Bronchial epithelial cell (primary cell): ENCODE data around the gene PNPLA7. TPM values are rescaled to one million over a fixed set of nuclear protein-coding genes. Genes with fewer than 3 reads are reported as not detected.
"Not testable (repeated sequence)": the region's sequence is repeated elsewhere in the genome, so short reads cannot be mapped to it uniquely, and the experiment has no call there.

Source experiments
- DNase-seq: peaks from one replicate; pipeline ENCODE4 v3.0.0-alpha.2; 2010; ENCODE audit warnings: low read depth
- FAIRE-seq: peaks from 2 replicates; lab custom pipeline; 2011; peaks lifted over from hg19 to GRCh38; lab: Jason Lieb, UNC
- H3K27me3 ChIP-seq: 2 replicates; pipeline ENCODE4 v1.5.1; 2011; ENCODE audit warnings: low read length; ENCODE audit not compliant: control insufficient read depth, insufficient read depth
- H3K36me3 ChIP-seq: 2 replicates; pipeline ENCODE4 v1.5.1; 2011; ENCODE audit warnings: low read length; ENCODE audit not compliant: control insufficient read depth, insufficient read depth
- H3K4me3 ChIP-seq: 2 replicates; pipeline ENCODE4 v1.5.1; 2011; ENCODE audit warnings: mild to moderate bottlenecking, low read depth, low read length, control low read depth
- total RNA-seq: library from RNA; depleted of rRNA; stranded (reverse); fragments of >200 nt; gene quantifications from 2 replicates; pipeline ENCODE4 v1.2.1, GENCODE V29; 2014
- TF ChIP-seq, protein P1 (sequence below): IDR thresholded peaks from 2 replicates; pipeline ENCODE4 v1.5.1; 2011; ENCODE audit warnings: mild to moderate bottlenecking, moderate library complexity, low read length, control low read depth, inconsistent platforms; ENCODE audit not compliant: insufficient read depth, severe bottlenecking

The PNPLA7 gene
- total RNA-seq, 1 donor from 2014 or later: 0.26 TPM

DNA sequence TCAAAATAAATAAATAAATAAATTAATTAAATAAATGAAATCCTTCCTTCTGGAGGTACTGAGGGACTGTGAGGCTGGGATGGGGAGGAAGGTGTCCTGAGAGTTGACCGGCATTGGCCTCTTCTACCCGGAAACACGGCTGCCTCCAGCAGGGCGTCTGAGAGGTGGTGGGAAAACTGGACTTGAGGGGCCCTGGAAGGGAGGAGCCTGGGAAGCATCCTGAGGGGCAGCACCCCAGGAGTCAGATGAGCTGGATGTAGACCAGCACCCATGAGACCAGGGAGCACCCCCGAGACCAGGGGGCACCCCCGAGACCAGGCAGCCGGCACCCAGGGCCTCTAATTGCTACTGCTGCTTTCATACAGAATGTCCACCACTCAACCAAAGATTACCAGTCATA is 82.3 kb downstream of the PNPLA7 start:
- TF ChIP-seq, protein P1, sequence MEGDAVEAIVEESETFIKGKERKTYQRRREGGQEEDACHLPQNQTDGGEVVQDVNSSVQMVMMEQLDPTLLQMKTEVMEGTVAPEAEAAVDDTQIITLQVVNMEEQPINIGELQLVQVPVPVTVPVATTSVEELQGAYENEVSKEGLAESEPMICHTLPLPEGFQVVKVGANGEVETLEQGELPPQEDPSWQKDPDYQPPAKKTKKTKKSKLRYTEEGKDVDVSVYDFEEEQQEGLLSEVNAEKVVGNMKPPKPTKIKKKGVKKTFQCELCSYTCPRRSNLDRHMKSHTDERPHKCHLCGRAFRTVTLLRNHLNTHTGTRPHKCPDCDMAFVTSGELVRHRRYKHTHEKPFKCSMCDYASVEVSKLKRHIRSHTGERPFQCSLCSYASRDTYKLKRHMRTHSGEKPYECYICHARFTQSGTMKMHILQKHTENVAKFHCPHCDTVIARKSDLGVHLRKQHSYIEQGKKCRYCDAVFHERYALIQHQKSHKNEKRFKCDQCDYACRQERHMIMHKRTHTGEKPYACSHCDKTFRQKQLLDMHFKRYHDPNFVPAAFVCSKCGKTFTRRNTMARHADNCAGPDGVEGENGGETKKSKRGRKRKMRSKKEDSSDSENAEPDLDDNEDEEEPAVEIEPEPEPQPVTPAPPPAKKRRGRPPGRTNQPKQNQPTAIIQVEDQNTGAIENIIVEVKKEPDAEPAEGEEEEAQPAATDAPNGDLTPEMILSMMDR: no peak
- DNase-seq (no peak), FAIRE-seq (no peak)
- Histone ChIP-seq H3K36me3 (no peaks in the 10 kb centered on the region), H3K27me3 (no peaks in the 10 kb centered on the region), H3K4me3 (no peak overlapping the region)

DNA sequence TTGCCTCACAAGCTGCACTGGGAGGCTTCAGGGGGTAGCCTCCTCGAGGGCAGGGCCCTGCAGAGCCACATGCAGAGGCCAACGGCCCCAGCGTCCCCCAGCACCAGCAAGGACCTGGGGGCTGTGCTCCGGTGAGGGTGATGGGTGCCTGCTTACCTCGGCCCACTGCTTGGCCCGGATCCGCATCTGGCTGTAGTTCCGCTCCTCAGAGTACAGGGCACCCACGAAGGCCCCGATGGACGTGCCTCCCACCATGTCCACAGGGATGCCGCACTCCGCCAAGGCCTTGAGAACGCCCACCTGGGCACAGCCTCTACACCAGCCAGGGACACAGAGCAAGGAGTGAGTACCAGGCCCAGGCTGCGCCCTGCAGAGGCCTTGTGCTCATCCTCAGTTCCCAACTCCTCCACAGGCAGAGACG is 83.0 kb downstream of the PNPLA7 start:
- FAIRE-seq (no peak), DNase-seq (no peak)
- Histone ChIP-seq H3K36me3 (no peaks in the 10 kb centered on the region), H3K4me3 (no peak overlapping the region), H3K27me3 (no peaks in the 10 kb centered on the region)
- TF ChIP-seq, protein P1: no peak

DNA sequence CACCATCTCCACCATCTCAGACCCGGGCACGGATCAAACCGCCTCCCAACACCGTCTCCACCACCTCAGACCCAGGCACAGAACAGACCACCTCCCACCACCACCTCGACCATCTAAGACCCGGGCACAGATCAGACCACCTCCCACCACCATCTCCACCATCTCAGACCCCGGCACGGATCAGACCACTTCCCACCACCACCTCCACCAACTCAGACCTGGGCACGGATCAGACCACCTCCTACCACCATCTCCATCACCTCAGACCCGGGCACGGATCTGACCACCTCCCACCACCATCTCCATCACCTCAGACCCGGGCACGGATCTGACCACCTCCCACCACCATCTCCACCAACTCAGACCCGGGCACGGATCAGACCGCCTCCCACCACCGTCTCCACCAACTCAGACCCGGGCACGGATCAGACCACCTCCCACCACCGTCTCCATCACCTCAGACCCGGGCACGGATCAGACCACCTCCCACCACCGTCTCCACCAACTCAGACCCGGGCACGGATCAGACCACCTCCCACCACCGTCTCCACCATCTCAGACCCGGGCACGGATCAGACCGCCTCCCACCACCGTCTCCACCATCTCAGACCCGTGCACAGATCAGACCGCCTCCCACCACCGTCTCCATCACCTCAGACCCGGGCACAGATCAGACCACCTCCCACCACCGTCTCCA is 83.7 kb downstream of the PNPLA7 start:
- not testable (repeated sequence) for FAIRE-seq

DNA sequence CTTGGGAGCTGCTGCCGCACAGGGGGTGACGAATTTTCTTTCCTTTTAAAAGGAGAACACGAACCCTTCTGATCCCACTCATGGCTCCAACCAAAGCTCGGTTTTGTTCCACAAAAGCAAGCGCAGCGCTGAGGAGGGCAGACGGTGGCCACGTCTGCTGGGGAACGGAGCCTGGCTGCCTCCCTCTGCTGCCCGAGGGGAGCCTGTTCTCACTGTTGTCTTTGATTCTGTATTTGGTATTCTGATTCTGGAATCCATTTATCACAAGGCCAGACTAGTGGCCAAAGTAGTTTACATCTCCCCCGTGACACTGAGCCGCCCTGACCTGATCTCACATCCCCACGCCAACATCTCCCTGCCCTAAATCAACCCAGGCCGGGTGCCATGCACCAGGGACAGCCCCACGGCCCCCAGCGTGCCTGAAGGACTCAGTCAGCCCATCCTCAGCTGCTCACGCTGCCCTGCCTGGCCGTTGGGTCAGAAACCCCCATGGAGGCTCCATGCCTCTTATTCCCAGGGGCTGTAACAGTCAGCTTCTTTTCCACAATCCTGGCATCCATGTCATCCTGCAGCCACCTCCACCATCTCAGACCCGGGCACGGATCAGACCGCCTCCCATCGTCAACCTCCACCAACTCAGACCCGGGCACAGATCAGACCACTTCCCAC is 84.3 kb downstream of the PNPLA7 start:
- Histone ChIP-seq H3K4me3 (no peak overlapping the region), H3K27me3 (no peaks in the 10 kb centered on the region), H3K36me3 (no peaks in the 10 kb centered on the region)
- TF ChIP-seq, protein P1: no peak
- no peak for DNase-seq
- no peak for FAIRE-seq

More for the DNA sequence above, 83.7 kb downstream of the PNPLA7 start:
- H3K36me3 ChIP-seq, DNase-seq, H3K27me3 ChIP-seq, H3K4me3 ChIP-seq: not testable (repeated sequence)

DNA sequence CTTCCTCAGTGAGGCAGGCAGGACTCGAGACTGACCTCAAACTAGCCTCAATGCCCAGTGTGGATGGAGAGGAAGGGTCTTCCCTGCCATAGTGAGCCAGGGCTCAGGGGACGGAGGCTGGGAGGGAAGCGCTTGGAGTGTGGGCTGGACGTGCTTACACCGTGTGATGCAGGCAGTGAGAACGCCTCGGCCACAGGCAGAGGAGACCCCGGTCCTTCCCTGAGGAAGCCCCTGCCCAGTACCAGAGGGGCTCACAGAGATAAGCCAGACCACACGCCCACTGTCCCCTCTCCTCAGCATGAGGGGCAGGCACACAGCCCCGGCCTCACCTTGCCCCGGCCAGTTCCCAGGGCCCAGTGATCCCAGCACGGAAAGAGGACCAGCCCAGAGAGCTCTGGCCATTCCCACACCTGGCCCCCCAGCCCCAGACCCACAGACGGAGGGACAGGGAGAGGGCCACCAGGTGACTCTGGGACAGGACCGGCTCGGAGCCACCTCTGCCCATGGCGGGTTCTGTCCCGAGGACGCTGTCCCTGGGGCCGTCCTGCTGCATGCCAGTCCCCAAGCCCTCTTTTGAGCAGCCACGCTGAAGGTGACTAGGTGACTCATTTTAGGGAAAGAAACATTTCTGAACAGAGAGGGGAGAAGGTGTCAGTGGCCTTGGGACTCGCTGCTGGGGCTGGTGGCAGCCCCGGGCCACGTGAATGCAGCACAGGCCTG is 85.0 kb downstream of the PNPLA7 start:
- Histone ChIP-seq H3K4me3 (no peak overlapping the region), H3K27me3 (no peaks in the 10 kb centered on the region), H3K36me3 (no peaks in the 10 kb centered on the region)
- TF ChIP-seq, protein P1: no peak
- no peak for DNase-seq
- no peak for FAIRE-seq
